ENCODE results near the gene CARD11.
A peak's percentile ranks its signal among the peaks of the same experiment; 100 is the strongest.
"Not testable (repeated sequence)": the region's sequence is repeated elsewhere in the genome, so short reads cannot be mapped to it uniquely, and the experiment has no call there.

The CARD11 gene

DNA sequence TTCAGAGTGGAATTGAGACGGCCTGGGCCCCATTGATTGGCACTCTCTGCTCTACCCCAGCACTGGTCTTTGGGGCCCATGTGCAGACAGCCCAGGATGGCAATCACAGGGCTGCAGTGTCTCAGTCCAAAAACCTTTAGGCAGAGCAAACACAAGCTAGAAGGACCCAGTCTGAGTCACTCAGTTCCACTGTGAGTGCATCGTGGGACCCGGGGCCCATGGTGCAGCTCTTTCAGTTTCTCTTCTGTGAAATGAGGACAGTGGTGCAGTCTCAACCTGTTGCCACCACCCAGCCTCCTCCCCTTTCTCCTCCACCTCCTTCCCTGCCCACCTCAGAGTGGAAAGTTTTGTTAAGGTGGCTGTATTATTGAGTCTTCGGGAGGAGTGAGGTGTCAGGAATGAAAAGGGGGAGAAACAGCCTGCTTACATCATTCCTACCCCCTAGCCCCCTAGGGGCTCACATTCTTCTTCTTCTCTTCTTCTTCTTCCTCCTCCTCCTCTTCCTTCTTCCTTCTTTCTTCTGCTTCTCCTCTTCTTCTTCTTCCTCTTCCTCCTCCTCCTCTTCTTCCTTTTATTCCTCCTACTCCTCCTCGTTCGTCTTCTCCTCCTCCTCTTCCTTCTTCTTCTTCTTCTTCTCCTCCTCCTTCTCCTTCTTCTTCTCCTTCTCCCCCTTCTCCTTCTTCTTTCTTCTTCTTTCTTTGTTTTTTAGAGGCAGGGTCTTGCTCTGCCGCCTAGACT is 19.5 kb upstream of the CARD11 start:
- Histone ChIP-seq H3K27ac (no peak overlapping the region), H3K9ac (no peak overlapping the region), H3K4me1 (peaks cover 22 to 56% (median 50%) of the 10 kb centered on the region in 10 experiments), H3K36me3 (no peaks in the 10 kb centered on the region), H3K9me3 (replicated peaks in 1 of 11) (peaks cover 0 to 7% (median 0%) of the 10 kb centered on the region in 11 experiments; a peak in 2 of 22 replicates), H3K4me2 (peak overlapping the region; percentile 18 to 85 (median 55); a peak in 21 of 22 replicates), H4K20me1 (peaks cover 0 to 4% (median 0%) of the 10 kb centered on the region in 11 experiments; a peak in 1 of 22 replicates), H3K27me3 (peaks cover 0 to 21% (median 0%) of the 10 kb centered on the region in 11 experiments; a peak in 4 of 22 replicates), H3K4me3 (no peak overlapping the region)
- TF ChIP-seq Cebpa-rat (IDR thresholded peaks at IDR 0.05), result no peak

- Histone ChIP-seq H3K9me3 (replicated peaks in 1 of 11) (peaks cover 10 to 18% (median 13%) of the 10 kb centered on the region in 11 experiments; a peak in 21 of 22 replicates), H3K27me3 (no peaks in the 10 kb centered on the region), H3K27ac (no peak overlapping the region), H3K4me3 (no peak overlapping the region), H3K9ac (no peak overlapping the region), H3K36me3 (no peaks in the 10 kb centered on the region), H4K20me1 (no peaks in the 10 kb centered on the region), H3K4me1 (peaks cover 0 to 16% (median 0%) of the 10 kb centered on the region in 10 experiments; a peak in 5 of 20 replicates), H3K4me2 (peak overlapping the region in 1 of 11 experiments; percentile 18; a peak in 1 of 22 replicates)
- no peak for TF ChIP-seq Cebpa-rat (IDR thresholded peaks at IDR 0.05)
These were observed 13.4 kb upstream of the CARD11 start for GRCh38 chr7:3057066-3057420.

DNA sequence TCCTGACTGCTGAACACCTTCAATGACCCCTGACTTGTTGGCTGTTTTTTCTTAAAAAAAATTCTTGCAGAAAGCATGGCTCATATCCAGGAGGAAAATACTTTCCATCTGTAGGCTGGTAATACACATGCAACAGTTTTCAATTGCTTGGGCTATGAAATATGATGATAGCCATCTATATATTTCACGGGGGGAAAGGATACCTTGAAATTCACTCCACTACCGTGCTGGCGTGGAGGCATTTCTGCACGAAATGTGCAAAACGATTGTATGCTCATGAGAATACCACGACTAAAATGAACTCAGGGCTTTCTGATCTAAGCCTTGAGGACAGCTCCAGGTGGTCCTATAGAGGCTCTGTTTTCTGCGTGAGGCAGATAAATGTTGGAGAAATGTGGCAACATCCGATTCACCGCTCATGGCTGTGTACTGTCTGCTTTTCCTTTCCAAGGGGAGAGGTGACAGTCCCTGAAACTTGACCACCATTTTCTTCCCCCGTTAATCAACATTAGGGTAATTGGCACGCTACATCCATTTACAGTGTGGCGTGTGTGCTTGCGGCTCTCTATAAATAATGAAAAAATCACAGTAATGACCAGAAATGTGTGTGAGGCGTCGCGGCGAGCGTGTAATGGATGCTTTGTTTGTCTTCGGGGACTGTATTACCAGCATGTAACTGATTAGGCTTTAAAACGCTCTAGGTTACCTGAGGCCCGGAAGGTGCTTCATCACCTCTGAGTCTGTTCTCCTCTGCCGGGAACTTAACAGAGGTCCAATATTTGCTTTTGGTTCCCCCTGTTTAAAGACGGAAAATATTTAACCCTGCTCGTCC is 12.8 kb upstream of the CARD11 start:
- Histone ChIP-seq H3K9me3 (replicated peaks in 1 of 11) (peaks cover 16 to 22% (median 19%) of the 10 kb centered on the region in 11 experiments; a peak in 21 of 22 replicates), H3K4me3 (no peak overlapping the region), H3K27ac (no peak overlapping the region), H3K9ac (no peak overlapping the region), H3K36me3 (no peaks in the 10 kb centered on the region), H4K20me1 (no peaks in the 10 kb centered on the region), H3K27me3 (no peaks in the 10 kb centered on the region), H3K4me1 (peaks cover 0 to 16% (median 0%) of the 10 kb centered on the region in 10 experiments; a peak in 5 of 20 replicates), H3K4me2 (no peak overlapping the region)
- TF ChIP-seq Cebpa-rat (IDR thresholded peaks at IDR 0.05), result no peak

DNA sequence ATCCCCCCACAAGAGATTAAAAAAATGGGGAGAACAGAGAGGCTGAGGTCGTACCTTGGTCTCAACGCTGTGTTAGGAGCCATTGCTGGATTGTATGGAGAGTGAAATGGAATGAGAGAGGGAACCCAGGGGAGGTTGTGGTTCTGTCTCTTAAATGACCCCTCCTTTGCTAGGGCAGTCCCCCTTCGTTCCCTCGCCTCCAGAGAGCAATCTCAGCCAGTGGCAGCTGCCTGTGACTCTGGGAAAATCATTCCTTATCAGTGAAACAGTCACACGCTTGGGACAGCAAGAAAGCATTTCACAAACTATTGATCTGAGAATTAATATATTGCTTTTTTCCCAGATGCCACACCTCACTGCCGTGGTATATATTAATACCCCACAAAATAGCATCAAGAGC is 12.0 kb upstream of the CARD11 start:
- H3K4me1 ChIP-seq, result peaks cover 0 to 16% (median 0%) of the 10 kb centered on the region in 10 experiments; a peak in 5 of 20 replicates
- no peak overlapping the region for H3K9ac ChIP-seq
- H3K4me3 ChIP-seq, result no peak overlapping the region
- H3K9me3 ChIP-seq (replicated peaks in 1 of 11), result peaks cover 17 to 30% (median 24%) of the 10 kb centered on the region in 11 experiments; a peak in 21 of 22 replicates
- no peaks in the 10 kb centered on the region for H4K20me1 ChIP-seq
- no peak overlapping the region for H3K4me2 ChIP-seq
- no peaks in the 10 kb centered on the region for H3K27me3 ChIP-seq
- H3K27ac ChIP-seq, result no peak overlapping the region
- TF ChIP-seq Cebpa-rat (IDR thresholded peaks at IDR 0.05), result no peak
- no peaks in the 10 kb centered on the region for H3K36me3 ChIP-seq

DNA sequence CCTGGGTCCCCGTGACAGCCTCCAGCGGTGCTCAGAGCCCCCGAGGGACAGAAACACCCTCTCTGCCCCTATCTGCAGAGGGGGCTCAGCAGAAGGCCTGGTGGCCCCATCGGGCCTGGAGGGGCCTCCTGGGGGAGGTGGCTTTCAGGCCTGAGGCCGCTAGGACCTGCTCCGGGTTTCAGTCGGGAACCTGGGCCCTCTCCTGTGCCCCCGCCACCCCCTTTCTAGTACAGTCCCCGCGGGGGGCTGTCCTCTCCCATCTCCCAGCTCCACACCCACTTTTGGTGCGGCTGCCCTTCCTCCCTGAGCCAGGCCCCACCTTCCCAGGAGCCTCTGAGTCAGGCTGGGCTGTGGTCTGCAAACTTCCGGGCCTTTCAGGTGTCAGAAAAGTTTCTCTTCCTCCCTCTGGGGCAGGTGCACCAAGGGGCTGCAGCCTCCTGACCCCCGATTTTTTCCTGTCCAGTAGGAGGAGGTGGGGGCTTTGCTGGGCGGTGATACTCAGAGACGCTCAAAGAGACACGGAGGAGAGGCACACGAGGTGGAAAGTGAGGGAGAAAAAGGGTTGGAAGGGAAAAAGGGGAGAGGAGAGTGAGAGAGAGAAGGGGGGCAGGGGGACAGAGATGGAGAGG is 692 bp downstream of the CARD11 start:
- Histone ChIP-seq H3K4me1 (peaks cover 24 to 53% (median 43%) of the 10 kb centered on the region in 10 experiments), H3K9me3 (replicated peaks in 1 of 11) (peaks cover 0 to 27% (median 18%) of the 10 kb centered on the region in 11 experiments; a peak in 16 of 22 replicates), H3K9ac (peak overlapping the region; percentile 59 to 79 (median 72); a peak in 21 of 22 replicates), H3K27ac (peak overlapping the region in 10 of 11 experiments; percentile 54 to 77 (median 58); a peak in 17 of 22 replicates), H3K4me2 (peak overlapping the region; percentile 83 to 97 (median 92)), H4K20me1 (peaks cover 0 to 5% (median 0%) of the 10 kb centered on the region in 11 experiments; a peak in 1 of 22 replicates), H3K27me3 (peaks cover 0 to 10% (median 0%) of the 10 kb centered on the region in 11 experiments; a peak in 2 of 22 replicates), H3K4me3 (peak overlapping the region; percentile 49 to 77 (median 63); a peak in 19 of 20 replicates), H3K36me3 (no peaks in the 10 kb centered on the region)
- no peak for TF ChIP-seq Cebpa-rat (IDR thresholded peaks at IDR 0.05)

- Histone ChIP-seq H3K27ac (peak overlapping the region in 4 of 11 experiments; percentile 43 to 59 (median 58); a peak in 4 of 22 replicates), H4K20me1 (peaks cover 0 to 6% (median 0%) of the 10 kb centered on the region in 11 experiments; a peak in 1 of 22 replicates), H3K4me3 (peak overlapping the region in 7 of 10 experiments; percentile 23 to 77 (median 64); a peak in 12 of 20 replicates), H3K9ac (peak overlapping the region in 7 of 11 experiments; percentile 59 to 75 (median 72); a peak in 10 of 22 replicates), H3K9me3 (replicated peaks in 1 of 11) (peaks cover 0 to 27% (median 18%) of the 10 kb centered on the region in 11 experiments; a peak in 16 of 22 replicates), H3K4me1 (peaks cover 25 to 56% (median 46%) of the 10 kb centered on the region in 10 experiments), H3K36me3 (no peaks in the 10 kb centered on the region), H3K27me3 (peaks cover 0 to 10% (median 0%) of the 10 kb centered on the region in 11 experiments; a peak in 2 of 22 replicates), H3K4me2 (peak overlapping the region; percentile 36 to 97 (median 92))
- no peak for TF ChIP-seq Cebpa-rat (IDR thresholded peaks at IDR 0.05)
These were observed 1.5 kb downstream of the CARD11 start for GRCh38 chr7:3041986-3042675.

- Histone ChIP-seq H3K27me3 (peaks cover 0 to 10% (median 0%) of the 10 kb centered on the region in 11 experiments; a peak in 2 of 22 replicates), H3K27ac (no peak overlapping the region), H3K4me3 (no peak overlapping the region), H3K9ac (no peak overlapping the region), H3K9me3 (replicated peaks in 1 of 11) (peaks cover 0 to 27% (median 18%) of the 10 kb centered on the region in 11 experiments; a peak in 16 of 22 replicates), H3K4me1 (peaks cover 25 to 53% (median 46%) of the 10 kb centered on the region in 10 experiments), H4K20me1 (peaks cover 0 to 6% (median 0%) of the 10 kb centered on the region in 11 experiments; a peak in 1 of 22 replicates), H3K4me2 (no peak overlapping the region), H3K36me3 (peaks cover 0 to under 1% (median 0%) of the 10 kb centered on the region in 11 experiments; a peak in 1 of 22 replicates)
- no peak for TF ChIP-seq Cebpa-rat (IDR thresholded peaks at IDR 0.05)
These were observed 3.9 kb downstream of the CARD11 start for GRCh38 chr7:3039787-3040186.

DNA sequence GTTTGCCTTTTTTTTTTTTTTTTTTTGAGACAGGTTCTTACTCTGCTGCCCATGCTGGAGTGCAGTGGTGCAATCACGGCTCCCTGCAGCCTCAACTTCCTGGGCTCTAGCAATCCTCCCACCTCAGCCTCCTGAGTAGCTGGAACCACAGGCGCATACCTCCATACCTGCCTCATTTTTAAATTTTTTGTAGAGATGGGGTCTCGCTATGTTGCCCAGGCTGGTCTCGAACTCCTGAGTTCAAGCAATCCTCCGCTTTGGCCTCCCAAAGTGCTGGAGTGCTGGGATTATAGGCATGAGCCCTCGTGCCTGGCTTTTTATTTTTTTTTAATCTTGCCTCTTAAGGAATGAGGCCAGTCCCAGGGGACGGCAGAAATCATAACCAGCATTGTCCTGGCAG is 5.7 kb downstream of the CARD11 start:
- H3K27ac ChIP-seq, H4K20me1 ChIP-seq, H3K36me3 ChIP-seq, H3K4me3 ChIP-seq, H3K27me3 ChIP-seq, H3K9ac ChIP-seq: not testable (repeated sequence)
- peak overlapping the region; percentile 32 to 75 (median 59); a peak in 19 of 22 replicates for H3K4me2 ChIP-seq
- peaks cover 22 to 51% (median 43%) of the 10 kb centered on the region in 10 experiments for H3K4me1 ChIP-seq
- H3K9me3 ChIP-seq (replicated peaks in 1 of 11), result peaks cover 0 to 27% (median 18%) of the 10 kb centered on the region in 11 experiments; a peak in 16 of 22 replicates
